HT1080 (cell line): Measurements from ENCODE around the gene SEMA4A. TPM values are rescaled to one million over a fixed set of nuclear protein-coding genes. Genes with fewer than 3 reads are reported as not detected.
"Not testable (repeated sequence)": the region's sequence is repeated elsewhere in the genome, so short reads cannot be mapped to it uniquely, and the experiment has no call there.

ENCODE experiments used
- DNase-seq: peaks from one replicate; pipeline ENCODE4 v3.0.0-alpha.2; 2015; ENCODE audit warnings: low read depth
- total RNA-seq: library from RNA; depleted of rRNA; stranded (reverse); fragments of >200 nt; shearing (Covaris generic); gene quantifications from 2 replicates; pipeline ENCODE4 v1.2.3, GENCODE V29; 2014

Gene SEMA4A
- total RNA-seq, 1 experiment from 2014 or later = not detected

DNA sequence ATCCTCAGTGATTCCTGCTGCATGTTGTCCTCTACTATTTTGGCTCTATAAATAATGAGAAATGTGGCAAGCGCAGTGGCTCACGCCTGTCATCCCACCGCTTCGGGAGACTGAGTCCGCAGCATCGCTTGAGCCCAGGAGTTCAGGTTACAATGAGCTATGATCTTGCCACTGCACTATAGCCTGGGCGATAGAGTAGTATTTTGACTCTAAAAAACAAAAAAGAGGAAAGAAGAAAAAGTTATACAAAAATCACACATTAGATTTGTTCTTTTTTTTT is 39.8 kb downstream of the SEMA4A start:
- no peak for DNase-seq

DNA sequence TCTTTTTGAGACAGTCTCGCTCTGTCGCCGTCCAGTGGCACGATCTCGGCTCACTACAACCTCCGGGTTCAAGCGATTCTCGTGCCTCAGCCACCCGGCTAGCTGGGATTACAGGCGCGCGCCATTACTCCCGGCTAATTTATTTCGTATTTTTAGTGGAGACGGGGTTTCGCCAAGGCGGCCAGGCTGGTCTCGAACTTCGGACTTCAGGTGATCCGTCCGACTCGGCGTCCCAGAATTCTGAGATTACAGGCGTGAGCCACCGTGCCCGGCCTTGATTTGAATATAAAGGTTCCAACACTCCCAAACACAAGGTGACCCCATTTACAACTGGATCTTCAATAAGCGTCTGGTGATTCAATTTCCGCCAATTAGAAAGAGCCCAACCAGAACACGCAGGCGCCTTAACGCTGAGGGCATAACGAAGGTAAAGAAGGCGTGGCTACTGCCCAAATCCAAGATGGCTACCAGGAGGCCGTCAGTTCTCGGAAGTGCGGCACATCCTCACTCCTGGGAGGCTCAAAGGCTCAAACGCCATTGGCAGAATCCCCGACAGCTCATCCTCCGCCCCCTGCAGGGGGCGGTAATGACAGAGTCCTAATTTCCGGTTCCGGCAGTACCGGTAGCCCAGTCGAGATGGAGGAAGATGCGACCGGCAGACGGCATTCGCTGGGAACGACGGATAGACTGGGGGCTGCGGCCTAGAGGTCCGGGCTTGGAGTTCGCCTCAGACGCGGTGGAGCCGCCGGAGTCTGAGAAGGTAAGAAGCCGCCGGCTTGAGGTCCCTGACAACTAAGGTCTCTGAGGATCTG is 40.3 kb downstream of the SEMA4A start, which contains the start of gene SLC25A44:
Gene SLC25A44 (plus strand): TSS at position 617 of the 812 bp plus-strand sequence. CDS start 5,744 bp downstream, outside the sequence.
- DNase-seq = peak; percentile 99

DNA sequence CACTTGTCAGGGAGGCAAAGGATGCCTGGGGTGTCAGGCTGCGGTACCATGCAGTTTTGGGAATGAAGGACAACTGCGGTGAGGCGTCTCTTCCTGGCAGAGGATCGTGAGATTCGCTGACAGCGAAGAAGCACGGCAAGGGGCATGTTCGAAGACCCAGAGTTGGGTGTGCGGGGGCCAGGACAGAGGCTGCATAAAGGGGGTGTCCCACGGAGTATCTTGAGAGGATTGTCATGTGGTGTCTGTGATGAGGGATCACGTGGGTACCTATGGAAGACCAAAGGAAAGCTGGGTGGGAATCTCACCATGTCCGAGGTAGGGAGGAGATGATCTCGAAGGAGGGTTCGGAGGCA is 40.9 kb downstream of the SEMA4A start:
- DNase-seq = no peak

DNA sequence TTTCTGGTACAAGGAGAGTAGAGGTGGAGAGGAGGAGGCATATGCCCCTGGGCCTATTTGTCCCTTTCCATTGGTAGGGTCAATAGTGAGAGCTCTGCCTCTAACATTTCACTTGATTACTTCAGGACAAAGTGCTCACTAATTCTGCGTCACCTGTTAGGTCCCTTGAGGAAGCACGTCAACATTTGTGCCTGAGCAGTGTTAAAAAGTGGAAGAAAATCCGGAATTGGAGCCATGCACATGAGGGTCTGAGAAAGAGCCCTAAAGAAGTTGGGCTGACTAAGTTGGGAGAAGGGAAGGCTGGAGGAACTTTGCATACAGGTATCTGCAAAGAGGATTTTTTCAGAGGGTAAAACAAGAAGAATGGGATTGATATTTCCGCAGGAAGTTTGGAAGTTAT is 42.5 kb downstream of the SEMA4A start:
- DNase-seq = no peak

DNA sequence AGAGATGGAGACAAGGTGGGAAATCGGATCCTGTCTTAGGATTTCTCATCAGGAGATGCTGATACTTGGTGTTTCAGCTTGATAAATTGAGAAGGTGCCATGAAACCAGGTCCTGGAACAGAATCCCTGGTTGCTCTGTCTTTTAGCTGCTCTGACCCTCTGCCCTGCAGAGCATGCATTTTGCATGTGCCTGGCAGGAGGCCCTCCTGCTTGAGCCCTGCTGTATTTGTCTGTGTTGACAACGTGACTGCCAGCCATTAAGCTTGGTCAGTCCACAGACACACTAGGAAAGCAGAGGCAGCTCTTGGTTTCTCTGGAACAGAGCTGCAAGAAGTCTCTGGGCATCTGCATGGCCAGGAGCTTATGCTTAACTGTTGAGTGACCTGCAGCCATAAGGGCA is 43.1 kb downstream of the SEMA4A start:
- DNase-seq = no peak

DNA sequence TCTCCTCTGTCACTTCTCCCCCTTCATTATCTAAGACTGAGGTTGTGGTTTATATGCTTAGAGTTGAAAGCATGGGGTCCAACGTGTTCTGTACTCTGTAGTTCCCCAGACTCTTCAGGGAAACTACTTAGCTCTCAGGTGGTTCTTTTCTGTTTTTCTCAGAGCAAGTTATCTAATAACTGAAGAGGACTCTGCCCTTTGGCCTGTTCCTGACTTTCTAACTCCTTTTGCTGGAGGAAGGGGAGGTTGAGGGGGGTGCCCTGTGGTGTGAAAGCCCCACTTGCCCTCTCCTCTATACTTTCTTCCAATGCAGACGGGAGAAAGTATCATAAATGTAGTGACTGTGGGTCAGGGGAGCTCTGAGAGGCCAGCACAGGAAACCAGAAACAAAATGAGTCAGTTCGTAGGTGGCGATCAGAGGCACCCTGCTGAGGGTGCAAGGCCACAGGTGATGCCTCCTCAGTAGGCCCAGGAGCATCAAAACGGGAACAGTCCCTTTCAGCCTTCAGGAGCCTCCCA is 45.5 kb downstream of the SEMA4A start:
- no peak for DNase-seq

DNA sequence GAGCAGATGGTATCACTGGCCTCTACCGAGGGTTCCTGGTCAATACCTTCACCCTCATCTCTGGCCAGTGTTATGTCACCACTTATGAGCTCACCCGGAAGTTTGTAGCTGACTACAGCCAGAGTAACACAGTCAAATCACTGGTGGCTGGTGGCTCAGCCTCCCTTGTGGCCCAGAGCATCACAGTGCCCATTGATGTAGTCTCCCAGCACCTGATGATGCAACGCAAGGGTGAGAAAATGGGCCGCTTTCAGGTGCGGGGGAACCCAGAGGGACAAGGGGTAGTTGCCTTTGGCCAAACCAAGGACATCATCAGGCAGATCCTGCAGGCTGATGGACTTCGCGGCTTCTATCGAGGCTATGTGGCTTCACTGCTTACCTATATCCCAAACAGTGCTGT is 46.7 kb downstream of the SEMA4A start:
- no peak for DNase-seq

DNA sequence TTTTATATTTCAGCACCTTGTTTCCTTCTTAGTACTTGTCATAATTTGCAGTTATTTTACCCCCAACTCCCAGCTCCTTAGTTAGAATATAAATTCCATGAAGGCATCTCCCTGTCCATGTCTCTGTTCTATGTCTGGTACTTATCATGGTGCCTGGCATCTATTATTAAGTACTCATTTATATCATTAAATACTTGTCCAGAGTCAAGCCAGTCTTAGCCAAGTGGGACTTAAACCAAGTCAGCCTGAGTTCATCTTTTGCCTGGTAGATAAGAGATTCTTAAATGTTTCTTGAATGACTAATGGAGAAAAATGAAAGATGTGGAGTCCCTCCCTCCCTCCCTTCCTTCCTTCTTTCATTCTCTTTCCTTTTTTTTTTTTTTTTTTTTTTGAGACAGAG is 49.9 kb downstream of the SEMA4A start:
- no peak for DNase-seq

DNA sequence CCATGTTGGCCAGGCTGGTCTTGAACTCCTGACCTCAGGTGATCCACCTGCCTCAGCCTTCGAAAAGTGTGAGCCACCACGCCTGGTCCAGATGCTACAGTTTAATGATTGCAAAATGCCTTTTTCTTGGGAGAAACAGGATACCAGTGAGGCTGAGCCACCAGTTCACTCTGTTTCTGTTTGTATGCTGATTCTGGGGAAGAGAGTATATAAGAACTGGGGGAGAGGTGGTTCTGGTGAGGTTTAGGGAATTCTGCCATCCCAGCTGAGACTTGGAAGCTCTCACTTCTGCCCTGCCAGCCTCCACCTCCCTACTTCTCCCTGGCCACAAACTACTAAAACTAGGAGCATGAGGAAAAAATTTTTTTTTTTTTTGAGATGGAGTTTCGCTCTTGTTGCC is 51.3 kb downstream of the SEMA4A start:
- DNase-seq = no peak

DNA sequence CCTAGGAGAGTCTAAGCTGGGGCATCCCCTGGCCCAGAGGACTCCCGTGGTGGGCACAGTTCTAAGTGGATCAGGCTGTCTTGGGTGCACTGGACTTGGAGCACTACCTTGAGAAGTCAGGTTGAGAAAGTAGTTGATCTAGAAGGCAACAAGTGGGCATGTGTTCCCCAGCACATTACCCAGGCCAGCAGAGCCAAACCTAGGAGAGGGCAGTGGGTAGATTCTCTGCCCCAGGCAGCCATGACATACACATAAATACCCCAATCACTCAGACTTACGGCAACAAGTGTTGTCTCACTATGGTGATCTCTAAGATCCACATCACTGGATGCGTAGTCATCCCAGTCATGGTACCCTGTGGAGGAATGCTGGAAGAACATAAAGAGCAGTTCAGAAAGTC is 57.9 kb downstream of the SEMA4A start:
- DNase-seq = no peak

DNA sequence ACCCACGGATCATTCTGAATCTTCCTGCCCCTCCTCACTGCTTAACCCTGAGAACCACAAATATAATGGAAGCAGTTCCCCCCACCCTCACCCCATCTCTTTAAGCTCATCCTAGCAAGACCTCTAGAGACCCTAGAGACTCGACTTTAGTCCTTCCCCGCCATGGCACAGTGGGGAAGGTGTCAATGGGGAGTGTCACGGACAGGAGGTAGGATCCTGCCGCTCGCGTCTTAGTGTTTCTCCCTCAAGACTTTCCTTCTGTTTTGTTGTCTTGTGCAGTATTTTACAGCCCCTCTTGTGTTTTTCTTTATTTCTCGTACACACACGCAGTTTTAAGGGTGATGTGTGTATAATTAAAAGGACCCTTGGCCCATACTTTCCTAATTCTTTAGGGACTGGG is 58.7 kb downstream of the SEMA4A start:
- DNase-seq = no peak

DNA sequence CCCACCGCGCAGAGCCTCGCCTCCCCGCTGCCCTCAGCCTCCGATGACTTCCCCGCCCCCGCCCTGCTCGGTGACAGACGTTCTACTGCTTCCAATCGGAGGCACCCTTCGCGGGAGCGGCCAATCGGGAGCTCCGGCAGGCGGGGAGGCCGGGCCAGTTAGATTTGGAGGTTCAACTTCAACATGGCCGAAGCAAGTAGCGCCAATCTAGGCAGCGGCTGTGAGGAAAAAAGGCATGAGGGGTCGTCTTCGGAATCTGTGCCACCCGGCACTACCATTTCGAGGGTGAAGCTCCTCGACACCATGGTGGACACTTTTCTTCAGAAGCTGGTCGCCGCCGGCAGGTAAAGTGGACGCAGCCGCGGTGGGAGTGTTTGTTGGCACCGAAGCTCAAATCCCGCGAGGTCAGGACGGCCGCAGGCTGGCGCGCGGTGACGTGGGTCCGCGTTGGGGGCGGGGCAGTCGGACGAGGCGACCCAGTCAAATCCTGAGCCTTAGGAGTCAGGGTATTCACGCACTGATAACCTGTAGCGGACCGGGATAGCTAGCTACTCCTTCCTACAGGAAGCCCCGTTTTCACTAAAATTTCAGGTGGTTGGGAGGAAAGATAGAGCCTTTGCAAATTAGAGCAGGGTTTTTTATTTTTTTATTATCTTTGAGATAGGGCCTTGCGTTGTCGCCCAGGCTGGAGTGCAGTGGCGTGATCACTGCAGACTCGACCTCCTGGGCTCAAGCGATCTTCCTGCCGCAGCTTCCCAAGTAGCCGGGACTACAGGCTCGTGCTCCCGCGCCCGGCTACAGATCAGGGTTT is 59.7 kb downstream of the SEMA4A start, which contains the start of gene PMF1:
Gene PMF1 (plus strand): TSS at position 175 of the 811 bp plus-strand sequence. CDS start 9 bp downstream, at position 184.
- peak; percentile 94 for DNase-seq

DNA sequence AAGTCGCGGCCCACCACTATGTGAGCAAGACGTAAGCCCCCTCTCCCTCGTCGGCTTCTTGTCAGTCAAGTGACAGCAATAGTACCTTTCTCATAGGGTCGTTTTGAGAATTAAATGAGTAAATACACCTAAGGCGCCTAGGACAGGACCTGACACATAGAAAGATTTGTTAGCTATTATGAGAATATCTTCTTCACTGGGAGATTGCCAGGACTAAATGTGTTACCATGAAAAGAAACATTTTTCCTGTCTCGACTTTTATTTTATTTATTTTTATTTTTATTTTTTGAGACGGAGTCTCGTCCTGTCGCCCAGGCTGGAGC is 60.2 kb downstream of the SEMA4A start:
- no peak for DNase-seq

DNA sequence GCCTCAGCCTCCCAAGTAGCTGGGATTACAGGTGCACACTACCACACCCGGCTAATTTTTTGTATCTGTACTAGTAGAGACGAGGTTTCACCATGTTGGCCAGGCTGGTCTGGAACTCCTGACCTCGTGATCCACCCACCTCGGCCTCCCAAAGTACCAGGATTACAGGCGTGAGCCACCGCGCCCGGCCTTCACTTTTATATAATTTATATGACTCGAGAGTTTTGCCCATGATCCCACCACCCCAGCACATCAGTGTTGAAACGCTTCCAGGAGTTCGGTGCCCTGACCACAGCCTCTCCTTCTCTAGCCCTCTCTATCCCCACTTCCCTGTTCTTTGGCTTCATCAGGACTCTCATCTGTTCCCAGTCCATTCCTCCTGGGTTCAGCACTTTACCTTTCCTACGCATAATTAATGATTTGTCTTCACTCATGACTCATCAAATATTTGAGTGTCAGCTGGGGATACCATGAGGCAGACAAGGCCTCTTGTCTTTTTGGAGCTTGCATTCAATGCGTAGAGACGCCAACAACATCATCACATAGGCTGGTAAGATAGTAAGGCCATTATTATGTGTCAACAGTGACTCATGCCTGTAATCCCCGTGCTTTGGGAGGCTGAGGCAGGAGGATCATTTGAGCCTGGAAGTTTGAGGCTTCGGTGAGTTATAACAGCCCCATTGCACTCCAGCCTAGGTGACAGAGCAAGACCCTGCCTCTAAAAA is 60.8 kb downstream of the SEMA4A start:
- peak; percentile 62 for DNase-seq

DNA sequence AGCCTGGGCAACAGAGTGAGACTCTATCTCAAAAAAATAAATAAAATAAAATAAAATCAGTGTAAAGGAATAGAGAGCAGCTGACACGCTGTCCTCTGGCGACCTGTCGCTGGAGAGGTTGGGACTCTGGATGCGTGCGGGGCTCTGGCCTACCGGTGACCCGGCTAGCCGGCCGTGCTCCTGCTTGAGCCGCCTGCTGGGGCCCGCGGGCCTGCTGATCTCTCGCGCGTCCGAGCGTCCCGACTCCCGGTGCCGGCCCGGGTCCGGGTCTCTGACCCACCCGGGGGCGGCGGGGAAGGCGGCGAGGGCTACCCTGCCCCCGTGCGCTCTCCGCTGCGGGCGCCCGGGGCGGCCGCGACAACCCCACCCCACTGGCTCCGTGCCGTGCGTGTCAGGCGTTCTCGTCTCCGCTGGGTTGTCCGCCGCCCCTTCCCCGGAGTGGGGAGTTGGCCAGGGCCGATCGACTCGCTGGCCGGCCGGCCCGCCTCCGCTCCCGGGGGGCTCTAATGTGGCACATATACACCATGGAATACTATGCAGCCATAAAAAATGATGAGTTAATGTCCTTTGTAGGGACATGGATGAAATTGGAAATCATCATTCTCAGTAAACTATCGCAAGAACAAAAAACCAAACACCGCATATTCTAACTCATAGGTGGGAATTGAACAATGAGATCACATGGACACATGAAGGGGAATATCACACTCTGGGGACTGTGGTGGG is 63.1 kb downstream of the SEMA4A start:
- DNase-seq = not testable (repeated sequence)

DNA sequence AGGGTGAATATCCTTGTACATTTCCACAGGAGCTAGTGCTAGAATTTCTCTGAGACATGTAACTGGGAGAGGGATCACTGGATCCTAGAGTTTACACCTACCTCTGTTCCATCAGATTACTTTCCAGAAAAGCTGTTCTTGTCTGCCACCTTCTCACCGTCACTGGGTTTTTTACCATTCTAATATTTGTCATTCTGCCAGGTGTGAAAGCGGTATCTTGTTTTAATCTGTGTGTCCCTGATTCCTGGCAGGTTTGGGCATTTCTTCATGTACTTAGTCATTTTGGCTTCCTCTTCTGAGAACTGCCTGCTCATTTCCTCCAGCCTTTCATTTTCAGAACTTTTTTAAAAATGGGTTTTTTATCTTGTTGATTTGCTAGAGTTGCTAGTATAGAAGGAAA is 64.5 kb downstream of the SEMA4A start:
- peak; percentile 61 for DNase-seq

DNA sequence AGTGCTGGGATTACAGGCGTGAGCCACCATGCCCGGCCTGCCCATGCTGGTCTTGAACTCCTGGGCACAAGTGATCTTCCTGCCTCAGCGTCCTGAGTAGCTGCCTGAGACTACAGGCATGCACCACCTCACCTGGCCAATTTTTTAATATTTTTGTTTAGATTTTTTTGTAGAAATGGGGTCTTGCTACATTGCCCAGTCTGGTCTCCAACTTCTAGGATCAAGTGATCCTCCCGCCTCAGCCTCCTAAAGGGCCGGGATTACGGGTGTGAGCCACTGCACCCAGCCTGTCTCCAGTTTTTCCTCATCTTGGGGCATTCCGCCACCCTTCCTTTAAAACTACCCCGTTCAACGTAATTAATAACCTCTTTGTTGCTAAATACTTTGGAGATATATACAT is 66.8 kb downstream of the SEMA4A start:
- no peak for DNase-seq

DNA sequence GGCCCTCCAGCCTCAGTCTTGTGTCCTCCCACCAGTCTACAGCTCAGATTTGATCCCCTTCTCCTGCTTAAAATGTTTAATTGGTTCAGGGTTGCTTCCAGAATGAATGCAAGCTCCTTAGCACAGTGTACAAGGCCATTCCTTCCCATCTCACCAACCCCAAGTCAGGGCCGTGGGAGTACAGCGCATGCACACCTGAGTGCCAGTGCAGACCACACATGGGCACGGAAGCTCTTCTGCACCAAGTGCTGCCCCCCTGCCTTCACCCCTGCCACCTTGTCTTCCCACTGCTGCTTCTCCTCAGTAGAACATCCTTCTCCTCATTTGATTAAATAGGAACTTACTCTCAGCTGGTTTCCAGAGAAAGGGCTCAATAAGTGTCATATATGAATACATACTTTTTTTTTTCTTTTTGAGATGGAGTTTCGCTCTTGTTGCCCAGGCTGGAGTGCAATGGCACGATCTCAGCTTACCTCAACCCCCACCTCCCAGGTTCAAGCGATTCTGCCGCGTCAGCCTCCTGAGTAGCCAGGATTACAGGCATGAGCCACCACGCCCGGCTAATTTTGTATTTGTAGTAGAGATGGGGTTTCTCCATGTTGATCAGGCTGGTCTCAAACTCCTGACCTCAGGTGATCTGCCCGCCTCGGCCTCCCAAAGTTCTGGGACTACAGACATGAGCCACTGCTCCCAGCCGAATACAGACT is 68.8 kb downstream of the SEMA4A start:
- no peak for DNase-seq

DNA sequence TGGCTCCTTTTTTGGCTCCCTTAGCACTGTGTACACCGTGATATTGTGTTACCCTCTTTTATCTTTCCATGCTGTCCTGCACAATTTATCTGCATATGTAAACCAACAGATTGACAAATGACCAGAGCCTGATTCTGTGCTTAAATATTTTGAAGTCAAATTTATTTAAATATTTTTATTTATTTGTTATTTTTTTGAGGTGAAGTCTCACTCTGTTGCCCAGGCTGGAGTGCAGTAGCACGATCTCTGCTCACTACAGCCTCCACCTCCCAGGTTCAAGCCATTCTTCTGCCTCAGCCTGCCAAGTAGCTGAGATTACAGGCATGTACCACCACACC is 72.3 kb downstream of the SEMA4A start:
- no peak for DNase-seq

DNA sequence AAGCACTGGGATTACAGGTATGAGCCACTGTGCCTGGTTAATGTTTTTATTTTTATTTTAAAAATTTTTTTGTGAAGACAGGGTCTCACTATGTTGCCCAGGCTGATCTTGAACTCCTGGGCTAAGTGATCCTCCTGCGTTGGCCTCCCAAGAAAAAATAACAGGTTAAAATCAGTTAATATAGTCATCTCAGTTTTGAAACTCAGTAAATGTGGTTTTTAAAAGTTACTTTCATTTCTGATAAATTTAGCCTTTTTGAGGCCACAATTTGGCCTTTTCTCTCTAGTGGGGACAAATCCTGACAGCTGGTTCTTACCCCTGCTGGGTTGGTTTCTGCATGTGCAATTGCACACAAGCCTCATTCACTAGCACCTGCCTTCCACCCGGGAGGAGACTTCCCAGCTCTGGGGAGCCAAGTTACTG is 72.7 kb downstream of the SEMA4A start:
- no peak for DNase-seq

DNA sequence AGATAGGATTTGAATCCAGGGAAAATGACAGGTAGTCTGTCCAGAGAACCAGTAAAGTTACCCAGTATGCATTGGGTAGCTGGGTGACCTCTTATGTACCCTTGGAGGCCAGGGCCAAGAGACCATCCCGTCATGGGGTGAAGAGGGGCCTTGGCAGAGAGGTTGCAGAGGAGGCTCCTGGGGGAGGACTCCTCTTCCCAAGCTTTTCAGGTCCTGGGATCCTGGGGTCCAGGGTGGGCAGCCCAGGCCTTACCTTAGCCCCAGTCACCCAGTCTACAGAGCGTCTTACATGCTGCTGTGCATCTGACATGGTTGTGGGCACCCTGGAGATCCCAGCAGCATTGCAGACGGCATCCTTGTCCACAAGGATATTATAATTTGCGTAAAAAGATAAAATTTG is 73.4 kb downstream of the SEMA4A start:
- no peak for DNase-seq
